Measurements from ENCODE around the gene FGF3.

FGF3 gene

GRCh38 chr11:69803604-69804218 lies 15.5 kb downstream of the FGF3 start:
- no peak for DNase-seq (ENCODE audit: low read depth)

- DNase-seq (ENCODE audit: low read depth): no peak
These were observed 16.2 kb downstream of the FGF3 start for GRCh38 chr11:69803022-69803421.

GRCh38 chr11:69802590-69802989 lies 16.6 kb downstream of the FGF3 start:
- no peak for DNase-seq (ENCODE audit: low read depth)

- no peak for DNase-seq (ENCODE audit: low read depth)
These were observed 17.5 kb downstream of the FGF3 start for GRCh38 chr11:69801513-69802335.

GRCh38 chr11:69800278-69800677 lies 18.9 kb downstream of the FGF3 start:
- DNase-seq (ENCODE audit: low read depth): no peak

GRCh38 chr11:69799582-69799981 lies 19.6 kb downstream of the FGF3 start:
- no peak for DNase-seq (ENCODE audit: low read depth)

GRCh38 chr11:69799097-69799496 lies 20.1 kb downstream of the FGF3 start:
- DNase-seq (ENCODE audit: low read depth): no peak

- DNase-seq (ENCODE audit: low read depth): no peak
These were observed 21.3 kb downstream of the FGF3 start for GRCh38 chr11:69797737-69798528.

- DNase-seq (ENCODE audit: low read depth): no peak
These were observed 22.1 kb downstream of the FGF3 start for GRCh38 chr11:69797156-69797555.

- no peak for DNase-seq (ENCODE audit: low read depth)
These were observed 23.2 kb downstream of the FGF3 start for GRCh38 chr11:69796063-69796462.

GRCh38 chr11:69791276-69792180 lies 27.7 kb downstream of the FGF3 start:
- DNase-seq (ENCODE audit: low read depth): no peak

- no peak for DNase-seq (ENCODE audit: low read depth)
These were observed 30.3 kb downstream of the FGF3 start for GRCh38 chr11:69788956-69789355.

- no peak for DNase-seq (ENCODE audit: low read depth)
These were observed 31.3 kb downstream of the FGF3 start for GRCh38 chr11:69787906-69788305.

- no peak for DNase-seq (ENCODE audit: low read depth)
These were observed 31.8 kb downstream of the FGF3 start for GRCh38 chr11:69787457-69787856.

- DNase-seq (ENCODE audit: low read depth): no peak
These were observed 38.0 kb downstream of the FGF3 start for GRCh38 chr11:69781241-69781640.

GRCh38 chr11:69778373-69778772 lies 40.8 kb downstream of the FGF3 start:
- no peak for DNase-seq (ENCODE audit: low read depth)

- DNase-seq (ENCODE audit: low read depth): no peak
These were observed 44.0 kb downstream of the FGF3 start, which contains the start of gene FGF4 for GRCh38 chr11:69775163-69775755. TSS of gene FGF4 (minus strand) at chr11:69775341. CDS start at chr11:69775084, 257 bp downstream.

GRCh38 chr11:69774354-69775162 lies 44.7 kb downstream of the FGF3 start:
- DNase-seq (ENCODE audit: low read depth): no peak

GRCh38 chr11:69773626-69774353 lies 45.4 kb downstream of the FGF3 start:
- no peak for DNase-seq (ENCODE audit: low read depth)

GRCh38 chr11:69771466-69771865 lies 47.8 kb downstream of the FGF3 start:
- no peak for DNase-seq (ENCODE audit: low read depth)

Measured in stimulated activated CD8-positive, alpha-beta memory T cell treated with anti-CD3 and anti-CD28 coated beads, Interleukin-12 subunit alpha, Interleukin-12 subunit beta, amount 100 ng/mL, for 4 hours (primary cell).